ENCODE data around the gene LRRC42.
A peak's percentile ranks its signal among the peaks of the same experiment; 100 is the strongest.

LRRC42 gene

GRCh38 chr1:53946252-53947171, at the start of gene LRRC42 (continued):
- TF ChIP-seq ZBTB26 (tag by site-specific recombination; optimal IDR thresholded peaks at IDR 0.05) (no peak), ZNF707 (tag by site-specific recombination; IDR thresholded peaks at IDR 0.05) (no peak), ZNF704 (tag by site-specific recombination; IDR thresholded peaks at IDR 0.05) (no peak), BCL11A (tag by site-specific recombination; IDR thresholded peaks at IDR 0.05; ENCODE audit: low read depth) (no peak), ZNF211 (tag by site-specific recombination; IDR thresholded peaks at IDR 0.05; ENCODE audit: low read depth) (no peak), KLF9 (tag by site-specific recombination; IDR thresholded peaks at IDR 0.05; ENCODE audit: low read depth) (peak; percentile 21; the same call in 1 of the 2 replicates), ZNF24 (tag by site-specific recombination; IDR thresholded peaks at IDR 0.05) (no peak), ZBTB10 (tag by site-specific recombination; IDR thresholded peaks at IDR 0.05) (peak; percentile 89), ZFP37 (tag by site-specific recombination; IDR thresholded peaks at IDR 0.05) (no peak), ZNF76 (tag by site-specific recombination; IDR thresholded peaks at IDR 0.05; ENCODE audit: borderline replicate concordance, low read depth) (peak; percentile 34; the same call in 1 of the 2 replicates), ZNF155 (tag by site-specific recombination; IDR thresholded peaks at IDR 0.05) (no peak), ZNF677 (tag by site-specific recombination; IDR thresholded peaks at IDR 0.05) (no peak), AEBP2 (tag by site-specific recombination; IDR thresholded peaks at IDR 0.05; ENCODE audit: borderline replicate concordance) (no peak), ZNF510 (tag by site-specific recombination; IDR thresholded peaks at IDR 0.05; ENCODE audit: insufficient replicate concordance) (no peak), ZXDB (tag by site-specific recombination; IDR thresholded peaks at IDR 0.05) (no peak), ZNF645 (tag by site-specific recombination; IDR thresholded peaks at IDR 0.05) (no peak), ZNF433 (tag by site-specific recombination; IDR thresholded peaks at IDR 0.05; ENCODE audit: low read depth) (no peak), ZNF449 (tag by site-specific recombination; IDR thresholded peaks at IDR 0.05) (no peak), ZNF654 (tag by site-specific recombination; IDR thresholded peaks at IDR 0.05; ENCODE audit: low read depth) (no peak), ZNF146 (tag by site-specific recombination; IDR thresholded peaks at IDR 0.05) (no peak), ZBTB7A (tag by site-specific recombination; IDR thresholded peaks at IDR 0.05; ENCODE audit: low read depth) (peak; percentile 14; the same call in 1 of the 2 replicates), ZNF19 (tag by site-specific recombination; IDR thresholded peaks at IDR 0.05; ENCODE audit: low read depth) (no peak), ZNF585B (tag by site-specific recombination; IDR thresholded peaks at IDR 0.05) (no peak), ZNF2 (tag by site-specific recombination; IDR thresholded peaks at IDR 0.05) (no peak), ZNF335 (tag by site-specific recombination; conservative IDR thresholded peaks at IDR 0.05) (peak; percentile 79), ZBTB49 (tag by site-specific recombination; IDR thresholded peaks at IDR 0.05; ENCODE audit: low read depth) (no peak)
